Right cardiac atrium (tissue), 5 donors: ENCODE results near the gene STIMATE. TPM values are rescaled to one million over a fixed set of nuclear protein-coding genes. Genes with fewer than 3 reads are reported as not detected.

Source experiments
- ATAC-seq, 2 donors: fragments of 200-7000 bp; cut with Tn5 transposase; one replicate each; pipeline versions ENCODE4 v1.8.0 to v1.9.1; 2020; ENCODE audit warnings: moderate library complexity in 2 of 2, mild to moderate bottlenecking in 1 of 2
- DNase-seq, 3 donors: peaks; one replicate each; pipeline ENCODE4 v3.0.0-alpha.2; 2020
- H3K27ac ChIP-seq: one replicate; pipeline ENCODE4 v1.5.1; 2013; ENCODE audit warnings: mild to moderate bottlenecking, low read length, control low read depth, moderate library complexity
- H3K27me3 ChIP-seq: one replicate; pipeline ENCODE4 v1.6.1; 2013; ENCODE audit not compliant: control insufficient read depth, insufficient read depth
- H3K4me1 ChIP-seq: one replicate; pipeline ENCODE4 v1.6.1; 2013; ENCODE audit warnings: low read length; ENCODE audit not compliant: control insufficient read depth, insufficient read depth
- H3K4me3 ChIP-seq: one replicate; pipeline ENCODE4 v1.5.1; 2013; ENCODE audit warnings: low read length, control low read depth
- H3K9me3 ChIP-seq: one replicate; pipeline ENCODE4 v1.6.1; 2013; ENCODE audit warnings: low read length; ENCODE audit not compliant: control insufficient read depth
- WGBS: extraction: QIAGEN DNeasy Blood & Tissue Kit; methylation state at CpG from one replicate; pipeline ENCODE4 v1.1.7; 2013; 5-methylcytosine and 5-hydroxymethylcytosine counted together
- intact Hi-C, 4 donors: fragments of 100-400 bp; cut with DNase I; formaldehyde crosslinking; loops; one replicate each; pipeline versions ENCODE4 v1.11.0 to v1.14.0; 2022 to 2023
- polyA plus RNA-seq: library from polyadenylated mRNA; stranded (reverse); fragments of 200-250 nt; gene quantifications from one replicate; pipeline ENCODE4 v1.2.3, GENCODE V29; 2013
- total RNA-seq, 4 donors: library from RNA; stranded (reverse); fragmentation: NEBNext Ultra II Directional; extraction: Animal tissue kit (Norgen Biotek cat#: 25700); gene quantifications; one replicate each; pipeline ENCODE4 v1.2.1, GENCODE V29; 2021
- donor health status: healthy with polysubstance abuse.
- donor health status: DM: no; HTN: yes; CAD: no.
- donor health status: DM: no; HTN: no; CAD: no.
- donor health status: DM: no; HTN: yes; CAD: no; lungs with severe emphysema.
- donor health status: DM: yes; HTN: yes; CAD: no.

The STIMATE gene
- total and polyA plus RNA-seq, 5 donors, result 4.3 to 9.3 (median 7.8) TPM

GRCh38 chr3:52920841-52921240 lies 23.5 kb upstream of the STIMATE start:
- intact Hi-C loops, result loop anchor here in 1 of 4 donors (10.0 kb wide), 1 partner anchor 186 kb away; no protein-coding TSS in a partner anchor
- Histone ChIP-seq H3K9me3 (no peaks in the 10 kb centered on the region), H3K27ac (no peak overlapping the region), H3K4me1 (no peaks in the 10 kb centered on the region), H3K4me3 (no peak overlapping the region), H3K27me3 (no peaks in the 10 kb centered on the region)
- no peak for ATAC-seq
- no peak for DNase-seq
- 84% methylated on average over 2 of the region's 2 CpGs for WGBS

- Histone ChIP-seq H3K9me3 (no peaks in the 10 kb centered on the region), H3K27ac (no peak overlapping the region), H3K4me1 (no peaks in the 10 kb centered on the region), H3K4me3 (no peak overlapping the region), H3K27me3 (no peaks in the 10 kb centered on the region)
- DNase-seq (no peak), ATAC-seq (no peak)
- WGBS, result 62% methylated on average over 3 of the region's 3 CpGs
- intact Hi-C loops, result no loop called here
Measured at GRCh38 chr3:52917044-52917443, 19.7 kb upstream of the STIMATE start.

GRCh38 chr3:52915294-52915693 lies 17.9 kb upstream of the STIMATE start:
- 88% methylated on average over 6 of the region's 6 CpGs for WGBS
- ATAC-seq (no peak), DNase-seq (no peak)
- H3K27ac ChIP-seq, result no peak overlapping the region
- H3K9me3 ChIP-seq, result no peaks in the 10 kb centered on the region
- H3K4me3 ChIP-seq, result no peak overlapping the region
- no peaks in the 10 kb centered on the region for H3K4me1 ChIP-seq
- intact Hi-C loops, result no loop called here
- no peaks in the 10 kb centered on the region for H3K27me3 ChIP-seq

- ATAC-seq (no peak), DNase-seq (no peak)
- H3K4me3 ChIP-seq, result no peak overlapping the region
- no peaks in the 10 kb centered on the region for H3K4me1 ChIP-seq
- intact Hi-C loops, result no loop called here
- H3K9me3 ChIP-seq, result no peaks in the 10 kb centered on the region
- 66% methylated on average over 9 of the region's 9 CpGs for WGBS
- H3K27ac ChIP-seq, result no peak overlapping the region
- no peaks in the 10 kb centered on the region for H3K27me3 ChIP-seq
Measured at GRCh38 chr3:52912885-52913731, 15.8 kb upstream of the STIMATE start.

- ATAC-seq (no peak), DNase-seq (no peak)
- intact Hi-C loops, result no loop called here
- Histone ChIP-seq H3K4me3 (no peak overlapping the region), H3K9me3 (no peaks in the 10 kb centered on the region), H3K4me1 (no peaks in the 10 kb centered on the region), H3K27me3 (no peaks in the 10 kb centered on the region), H3K27ac (no peak overlapping the region)
- WGBS, result 90% methylated on average over 6 of the region's 6 CpGs
Measured at GRCh38 chr3:52910823-52911222, 13.5 kb upstream of the STIMATE start.

GRCh38 chr3:52907497-52907896 lies 10.1 kb upstream of the STIMATE start:
- WGBS, result 91% methylated on average over 5 of the region's 5 CpGs
- DNase-seq, result no peak
- intact Hi-C loops, result no loop called here

GRCh38 chr3:52904552-52904951 lies 7.2 kb upstream of the STIMATE start:
- Histone ChIP-seq H3K4me3 (no peak overlapping the region), H3K4me1 (no peaks in the 10 kb centered on the region), H3K27me3 (no peaks in the 10 kb centered on the region), H3K27ac (no peak overlapping the region), H3K9me3 (no peaks in the 10 kb centered on the region)
- no peak for ATAC-seq
- no peak for DNase-seq
- intact Hi-C loops, result no loop called here
- 85% methylated on average over 1 of the region's 1 CpG for WGBS

More at GRCh38 chr3:52907497-52907896, 10.1 kb upstream of the STIMATE start:
- Histone ChIP-seq H3K9me3 (no peaks in the 10 kb centered on the region), H3K4me3 (no peak overlapping the region), H3K27me3 (no peaks in the 10 kb centered on the region), H3K4me1 (no peaks in the 10 kb centered on the region), H3K27ac (no peak overlapping the region)
- no peak for ATAC-seq

GRCh38 chr3:52904000-52904399 lies 6.7 kb upstream of the STIMATE start:
- no peak overlapping the region for H3K4me3 ChIP-seq
- no peak for DNase-seq
- intact Hi-C loops, result no loop called here
- 92% methylated on average over 3 of the region's 3 CpGs for WGBS
- no peaks in the 10 kb centered on the region for H3K27me3 ChIP-seq
- H3K9me3 ChIP-seq, result no peaks in the 10 kb centered on the region
- H3K27ac ChIP-seq, result no peak overlapping the region
- ATAC-seq, result no peak
- H3K4me1 ChIP-seq, result no peaks in the 10 kb centered on the region

GRCh38 chr3:52896613-52897012 lies 735 bp downstream of the STIMATE start:
- Histone ChIP-seq H3K4me3 (peak overlapping the region; percentile 85), H3K27ac (no peak overlapping the region), H3K9me3 (no peaks in the 10 kb centered on the region), H3K4me1 (peaks cover 9% of the 10 kb centered on the region), H3K27me3 (no peaks in the 10 kb centered on the region)
- ATAC-seq (no peak), DNase-seq (no peak)
- intact Hi-C loops, result no loop called here
- WGBS, result 6% methylated on average over 9 of the region's 9 CpGs

GRCh38 chr3:52896151-52896550 lies 1.2 kb downstream of the STIMATE start:
- Histone ChIP-seq H3K4me1 (peaks cover 9% of the 10 kb centered on the region), H3K27me3 (no peaks in the 10 kb centered on the region), H3K4me3 (peak overlapping the region; percentile 85), H3K27ac (no peak overlapping the region), H3K9me3 (no peaks in the 10 kb centered on the region)
- ATAC-seq, result no peak
- 26% methylated on average over 3 of the region's 3 CpGs for WGBS
- intact Hi-C loops, result no loop called here
- no peak for DNase-seq

GRCh38 chr3:52895418-52895817 lies 1.9 kb downstream of the STIMATE start:
- Histone ChIP-seq H3K9me3 (no peaks in the 10 kb centered on the region), H3K27ac (no peak overlapping the region), H3K4me1 (peaks cover 9% of the 10 kb centered on the region), H3K4me3 (no peak overlapping the region), H3K27me3 (no peaks in the 10 kb centered on the region)
- WGBS, result 70% methylated on average over 5 of the region's 5 CpGs
- intact Hi-C loops, result no loop called here
- DNase-seq (no peak), ATAC-seq (no peak)
